ENCODE measurements around the gene RPL41. TPM values are rescaled to one million over a fixed set of nuclear protein-coding genes. Genes with fewer than 3 reads are reported as not detected.

The RPL41 gene
- total and polyA plus RNA-seq, 10 of the 15 experiments (the other 5 are each of a cell fraction or from before 2014, with no cell fraction given): 4,144 to 19,112 (median 8,004) TPM

DNA sequence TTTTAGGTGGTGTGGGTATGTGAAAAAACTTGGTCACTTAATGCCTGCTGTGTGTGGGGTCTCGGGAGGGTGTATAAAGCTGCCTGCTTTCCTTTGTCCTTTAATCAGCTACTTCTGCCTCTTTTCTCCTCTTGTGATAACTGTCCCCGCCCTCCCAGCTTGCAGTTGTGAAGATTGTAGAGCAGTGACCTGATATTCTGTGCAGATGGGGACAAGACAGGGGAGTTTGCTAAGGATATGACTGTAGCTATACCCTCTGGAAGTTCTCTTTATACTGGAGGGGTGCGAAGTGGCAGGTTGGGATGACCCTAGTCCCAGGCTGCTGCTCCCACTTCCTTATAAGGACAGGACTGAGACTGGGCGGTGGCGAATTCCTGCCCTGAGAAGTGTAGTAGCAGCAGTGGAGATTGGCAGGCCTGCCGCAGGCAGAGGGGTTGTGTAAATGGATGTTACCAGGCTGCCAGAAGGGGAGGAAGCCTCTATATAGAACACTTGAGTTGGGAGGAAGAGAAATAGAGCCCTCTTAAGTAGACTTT, 42.6 kb downstream of the RPL41 start (continued):
- 0 out of 2 replicates have a peak, but pooled peaks have one; percentile 27 for TF ChIP-seq MTA3 (IDR thresholded peaks at IDR 0.05; ENCODE audit: borderline replicate concordance, low read length)
- TF ChIP-seq, protein P1, sequence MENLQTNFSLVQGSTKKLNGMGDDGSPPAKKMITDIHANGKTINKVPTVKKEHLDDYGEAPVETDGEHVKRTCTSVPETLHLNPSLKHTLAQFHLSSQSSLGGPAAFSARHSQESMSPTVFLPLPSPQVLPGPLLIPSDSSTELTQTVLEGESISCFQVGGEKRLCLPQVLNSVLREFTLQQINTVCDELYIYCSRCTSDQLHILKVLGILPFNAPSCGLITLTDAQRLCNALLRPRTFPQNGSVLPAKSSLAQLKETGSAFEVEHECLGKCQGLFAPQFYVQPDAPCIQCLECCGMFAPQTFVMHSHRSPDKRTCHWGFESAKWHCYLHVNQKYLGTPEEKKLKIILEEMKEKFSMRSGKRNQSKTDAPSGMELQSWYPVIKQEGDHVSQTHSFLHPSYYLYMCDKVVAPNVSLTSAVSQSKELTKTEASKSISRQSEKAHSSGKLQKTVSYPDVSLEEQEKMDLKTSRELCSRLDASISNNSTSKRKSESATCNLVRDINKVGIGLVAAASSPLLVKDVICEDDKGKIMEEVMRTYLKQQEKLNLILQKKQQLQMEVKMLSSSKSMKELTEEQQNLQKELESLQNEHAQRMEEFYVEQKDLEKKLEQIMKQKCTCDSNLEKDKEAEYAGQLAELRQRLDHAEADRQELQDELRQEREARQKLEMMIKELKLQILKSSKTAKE (IDR thresholded peaks at IDR 0.05; ENCODE audit: low read depth, poor library complexity, severe bottlenecking): no peak
- TF ChIP-seq CHD1 (IDR thresholded peaks at IDR 0.05; ENCODE audit: low read depth, low read length): 0 out of 2 replicates have a peak, but pooled peaks have one; percentile 53
- peak; percentile 10; the same call in 1 of the 2 replicates for TF ChIP-seq SPI1 (IDR thresholded peaks at IDR 0.05; ENCODE audit: borderline replicate concordance, insufficient read depth, low read depth, low read length)
- TF ChIP-seq PAX8 (IDR thresholded peaks at IDR 0.05): no peak

GRCh38 chr12:56159482-56160192, 43.2 kb downstream of the RPL41 start:
- WGBS (ENCODE audit: insufficient coverage, insufficient replicate concordance, low lambda C conversion rate, missing lambda C conversion rate): 2% methylated on average over 8 of the region's 8 CpGs
- ChIA-PET RAD21 (ENCODE audit: unreplicated experiment) (interaction anchor here (1.2 to 2.8 kb wide), 6 partner anchors 16 to 62 kb away, joined by 4 to 18 read pairs (median 5); partner anchors contain the start of genes ESYT1, RNF41, SMARCC2 and ZC3H10), CTCF (interaction anchor here (0.6 to 2.2 kb wide), 10 partner anchors 15 to 430 kb away, joined by 3 to 13 read pairs (median 4); partner anchors contain the start of genes CD63 and SMARCC2), POLR2A (interaction anchor here (0.5 to 2.5 kb wide), 9 partner anchors 9 to 186 kb away, joined by 3 to 19 read pairs (median 6); partner anchors contain the start of genes ESYT1, RAB5B, RNF41 and SMARCC2), SMC1A (ENCODE audit: uncharacterized antibody, unreplicated experiment) (interaction anchor here (0.6 to 2.7 kb wide), 5 partner anchors 16 to 34 kb away, joined by 3 to 12 read pairs (median 8); partner anchors contain the start of genes ESYT1 and SMARCC2)
- no TSS peak for BruUV-seq (replicated peaks)
- DNase-seq (ENCODE audit: low read depth, low spot score): no peak
- intact Hi-C loops (cut with micrococcal nuclease; ENCODE audit: unreplicated experiment) (loop anchor here (2.0 kb wide), 1 partner anchor 29 kb away; the partner anchor contains the start of gene SMARCC2), in situ Hi-C loops (cut with MboI) (no loop called here)
- peak overlapping the region; percentile 98 for H3K4me2 ChIP-seq (ENCODE audit: control insufficient read depth, insufficient read depth)
- peaks cover 17% of the 10 kb centered on the region for H3K4me1 ChIP-seq (ENCODE audit: control insufficient read depth, insufficient read depth, low read length)
- H3K36me3 ChIP-seq (ENCODE audit: control insufficient read depth in 2 of 2, insufficient read depth in 2 of 2, low read length in 1 of 2): peaks cover 23 to 33% of the 10 kb centered on the region in 2 experiments
- H3K9me3 ChIP-seq (replicated peaks; ENCODE audit: control insufficient read depth, insufficient read depth, low read length): no peaks in the 10 kb centered on the region
- H4K20me1 ChIP-seq (ENCODE audit: control insufficient read depth, insufficient read depth): no peaks in the 10 kb centered on the region
- no peaks in the 10 kb centered on the region for H3K27me3 ChIP-seq (replicated peaks in 1 of 2; ENCODE audit: control insufficient read depth in 2 of 2, insufficient read depth in 2 of 2, low read length in 1 of 2)
- no peak overlapping the region for H2AFZ ChIP-seq (ENCODE audit: control insufficient read depth, low read depth, low read length)
- H3K9ac ChIP-seq (ENCODE audit: control insufficient read depth, insufficient read depth, low read length): peak overlapping the region; percentile 89
- H3K27ac ChIP-seq (ENCODE audit: control insufficient read depth, insufficient read depth): peak overlapping the region; percentile 91
- peak; percentile 81 for FAIRE-seq
- peaks cover 39% of the 10 kb centered on the region for H3K79me2 ChIP-seq (ENCODE audit: control insufficient read depth, insufficient read depth, low read length)
- ATAC-seq: no peak
- H3K4me3 ChIP-seq: peak overlapping the region; percentile 90
- TF ChIP-seq ZZZ3 (IDR thresholded peaks at IDR 0.05; ENCODE audit: control insufficient read depth, insufficient read length, low read depth): no peak
- TF ChIP-seq JUNB (IDR thresholded peaks at IDR 0.05): no peak
- TF ChIP-seq PBX3 (IDR thresholded peaks at IDR 0.05; ENCODE audit: insufficient replicate concordance, low read depth, low read length): no peak
- TF ChIP-seq KLF5 (IDR thresholded peaks at IDR 0.05; ENCODE audit: partially characterized antibody): no peak
- TF ChIP-seq USF1 (IDR thresholded peaks at IDR 0.05; ENCODE audit: borderline replicate concordance, extremely low read length, insufficient read depth, low read depth, low read length): no peak
- no peak for TF ChIP-seq JUND (IDR thresholded peaks at IDR 0.05; ENCODE audit: low read depth, low read length)
- TF ChIP-seq CEBPZ (IDR thresholded peaks at IDR 0.05; ENCODE audit: low read depth, low read length): no peak
